GM12872 (cell line): ENCODE data around the gene C17orf78.

Experiments
- CTCF ChIP-seq: IDR thresholded peaks from 3 replicates; pipeline ENCODE4 v1.5.1; 2011; ENCODE audit warnings: low read depth, mild to moderate bottlenecking, low read length, moderate library complexity; ENCODE audit not compliant: insufficient read depth

The C17orf78 gene

GRCh38 chr17:37391146-37391545 is 15.4 kb downstream of the C17orf78 start:
- TF ChIP-seq CTCF, result no peak

- TF ChIP-seq CTCF, result no peak
Observed at GRCh38 chr17:37392024-37392590, 16.3 kb downstream of the C17orf78 start.

- TF ChIP-seq CTCF, result no peak
Observed at GRCh38 chr17:37393352-37393751, 17.6 kb downstream of the C17orf78 start.

GRCh38 chr17:37399265-37399803 is 23.5 kb downstream of the C17orf78 start:
- no peak for TF ChIP-seq CTCF

GRCh38 chr17:37400505-37400904 is 24.7 kb downstream of the C17orf78 start:
- TF ChIP-seq CTCF, result no peak

- no peak for TF ChIP-seq CTCF
Observed at GRCh38 chr17:37405955-37406634, 30.3 kb downstream of the C17orf78 start.

- 0 out of 3 replicates have a peak, but pooled peaks have one; percentile 4 for TF ChIP-seq CTCF
Observed at GRCh38 chr17:37406635-37407461, 31.1 kb downstream of the C17orf78 start, which contains the start of the genes ACACA and TADA2A. Gene ACACA (minus strand): TSS chr17:37406836. CDS start chr17:37406299, 537 bp downstream. Gene TADA2A (plus strand): TSS chr17:37406886. CDS start chr17:37411366, 4,480 bp downstream.
